NCI-H1436 treated with DMSO at 0.1 percent for 48 hours (cell line): ENCODE results near the gene NKD1.

ENCODE experiments used
- DNase-seq: peaks from one replicate; lab custom pipeline; 2025; lab: John Stamatoyannopoulos, UW

The NKD1 gene

DNA sequence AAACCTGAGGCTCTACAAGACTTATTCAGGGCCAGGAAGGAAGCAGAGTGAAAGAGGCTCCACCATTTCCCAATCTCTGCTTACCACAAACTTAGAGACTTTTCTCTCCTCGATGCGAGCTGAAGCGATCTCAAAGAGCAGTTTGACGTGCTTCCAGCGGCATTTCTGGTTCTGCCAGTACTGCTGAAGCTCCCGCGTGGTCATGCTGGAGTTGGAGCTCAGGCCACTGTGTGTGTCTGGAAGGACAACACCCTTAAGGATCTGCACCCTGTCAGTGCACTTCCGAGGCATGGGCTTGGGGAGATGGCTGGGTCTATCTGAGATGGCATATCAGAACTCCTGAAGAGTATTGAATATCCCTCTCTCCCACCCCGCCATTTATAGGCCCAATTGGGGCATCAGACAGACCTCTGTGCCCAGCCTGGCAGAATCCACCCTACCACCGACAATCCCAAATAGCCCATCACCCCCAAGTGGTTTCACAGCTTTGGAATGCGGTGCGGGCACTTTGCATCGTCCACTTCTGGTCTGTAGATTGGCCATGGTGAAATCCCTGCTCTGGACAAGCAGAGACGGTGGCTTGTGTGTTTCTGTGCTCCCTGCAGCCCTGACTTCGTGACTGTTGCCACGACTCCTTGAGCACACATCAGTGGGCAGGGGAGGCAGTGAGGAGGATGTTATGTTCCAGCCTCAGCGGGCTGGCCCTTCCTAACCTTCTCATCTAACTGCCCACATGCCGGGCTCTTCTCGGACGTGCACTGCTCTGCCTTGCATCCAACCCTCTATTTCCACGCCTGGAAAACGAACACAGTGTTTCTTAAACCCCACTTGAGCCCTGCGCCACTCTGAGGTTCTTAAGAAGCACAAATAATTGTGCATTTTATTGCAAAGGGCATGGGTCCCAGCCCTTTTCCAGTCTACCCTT is 127.8 kb downstream of the NKD1 start:
- DNase-seq: no peak

DNA sequence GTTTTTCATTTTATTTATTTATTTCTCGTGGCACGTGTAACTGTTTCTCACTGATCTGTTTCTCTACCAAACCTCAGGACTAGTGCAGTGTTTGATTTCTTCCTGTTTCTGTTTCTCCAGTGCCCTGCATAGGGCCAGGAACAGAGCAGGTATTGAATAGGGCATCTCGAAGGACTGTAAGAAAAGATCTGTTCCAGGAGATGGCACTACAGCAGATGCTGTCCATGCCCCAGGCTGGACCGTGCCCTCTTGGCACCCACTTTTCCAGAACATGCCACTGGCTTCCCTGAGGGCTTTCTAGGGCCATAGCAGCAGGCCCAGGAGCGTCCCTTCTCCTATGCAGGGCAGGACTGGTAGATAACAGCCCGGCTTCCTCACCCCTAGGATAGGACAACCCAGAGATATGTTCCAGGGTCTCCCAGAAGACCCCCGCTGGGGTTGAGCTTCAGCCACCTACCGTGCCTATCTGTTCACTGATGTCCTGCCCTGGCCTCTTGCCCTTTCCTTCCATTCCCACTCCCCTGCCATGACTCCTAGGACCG is 128.6 kb downstream of the NKD1 start:
- DNase-seq: no peak

DNA sequence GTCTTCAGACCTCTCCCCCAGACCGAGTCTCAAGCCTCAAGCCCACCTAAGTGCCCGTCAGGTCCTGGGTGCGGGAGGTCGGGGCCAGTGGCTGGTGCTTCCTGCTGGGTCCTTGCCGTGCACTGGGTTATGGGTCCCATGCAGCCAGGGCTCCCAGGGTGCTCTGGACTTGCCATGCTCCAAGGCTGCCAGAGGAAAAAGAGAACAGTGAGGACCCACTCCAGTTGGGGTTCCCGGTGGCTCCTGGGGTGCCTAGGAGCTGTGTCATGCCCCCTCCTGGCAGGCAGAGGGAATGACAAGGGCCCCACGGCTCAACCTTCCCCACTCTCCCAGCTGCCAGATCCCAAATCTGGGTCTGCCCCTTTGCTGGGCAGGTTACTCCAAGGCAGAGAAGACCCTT is 129.2 kb downstream of the NKD1 start:
- no peak for DNase-seq

DNA sequence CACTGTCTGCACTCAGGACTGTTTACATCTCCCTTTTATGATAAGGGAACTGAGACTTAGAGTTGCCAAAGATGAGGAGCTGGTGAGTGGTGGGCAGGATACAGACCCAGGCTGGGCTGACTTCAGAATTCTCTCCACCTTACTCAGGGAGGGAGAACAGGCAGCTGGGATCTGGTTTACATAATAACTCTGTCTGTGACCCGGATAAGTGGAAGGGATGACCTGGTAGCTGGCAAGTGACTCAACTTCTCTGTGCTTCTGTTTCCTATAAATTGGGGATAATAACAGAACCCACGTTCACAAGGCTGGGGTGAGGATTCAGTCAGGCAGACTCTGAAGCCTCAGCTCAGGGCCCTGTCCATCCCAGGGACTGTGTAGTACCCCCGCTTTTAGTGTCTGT is 130.3 kb downstream of the NKD1 start:
- DNase-seq: no peak

DNA sequence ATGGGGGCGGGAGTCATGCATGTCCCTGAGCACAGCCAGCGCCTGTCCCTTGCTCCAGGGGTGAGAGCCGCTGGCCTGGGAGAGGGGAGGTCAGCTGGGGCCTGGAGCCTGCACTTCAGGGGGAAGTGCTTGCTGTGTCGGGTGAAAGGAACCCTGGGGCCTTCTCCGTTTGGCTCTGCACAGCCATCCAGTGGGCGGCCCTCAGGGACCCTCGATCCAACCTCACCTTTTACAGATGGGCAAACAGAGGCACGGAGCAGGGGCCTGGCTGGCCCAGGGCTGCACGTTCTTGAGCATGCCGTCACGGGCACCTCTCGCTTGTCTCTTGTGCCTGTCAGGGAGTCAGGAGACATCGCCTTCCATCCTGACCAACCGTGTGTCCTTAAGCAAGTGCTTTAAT is 131.1 kb downstream of the NKD1 start:
- DNase-seq: no peak

DNA sequence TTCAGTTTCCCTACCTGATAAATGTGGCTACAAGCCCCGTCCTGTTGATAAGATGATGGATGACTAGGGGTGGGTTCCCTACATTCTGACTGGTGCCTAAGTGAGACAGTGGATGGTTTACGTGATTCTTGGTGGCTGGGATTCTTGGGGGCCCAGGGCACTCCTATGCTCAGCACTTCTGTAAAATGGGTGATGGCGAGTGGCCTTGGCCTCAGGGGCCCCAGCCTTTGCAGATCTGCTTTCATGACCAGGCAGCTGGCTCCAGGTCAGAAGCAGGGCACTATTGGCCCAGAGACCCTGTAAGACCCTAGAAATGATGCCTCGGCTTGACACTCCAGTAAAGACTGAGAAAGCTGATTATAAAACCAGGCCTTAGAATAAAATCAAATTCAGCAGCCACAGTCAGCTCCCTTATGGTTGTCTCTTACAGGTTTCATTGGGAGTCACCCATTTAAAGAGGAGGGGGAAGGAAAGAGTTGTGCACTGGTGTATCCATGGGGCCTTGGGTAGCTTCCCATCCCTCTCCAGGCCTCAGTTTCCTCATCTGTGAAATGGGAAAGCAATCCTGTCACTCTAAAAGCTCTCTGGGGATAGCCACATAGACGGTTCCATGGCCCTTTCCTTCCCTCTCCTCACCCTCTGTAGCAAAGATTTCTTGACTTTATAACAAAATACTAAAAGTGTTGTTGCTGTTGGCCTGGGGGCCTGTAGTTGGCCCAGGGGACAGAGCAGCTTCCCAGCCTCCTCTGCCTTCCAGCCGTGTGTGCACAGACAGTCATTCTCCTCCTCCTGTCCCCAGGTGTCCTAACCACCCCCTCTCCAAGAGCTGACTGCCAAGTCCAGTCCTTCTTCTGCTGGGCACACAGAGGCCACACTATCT is 131.7 kb downstream of the NKD1 start:
- DNase-seq: no peak

DNA sequence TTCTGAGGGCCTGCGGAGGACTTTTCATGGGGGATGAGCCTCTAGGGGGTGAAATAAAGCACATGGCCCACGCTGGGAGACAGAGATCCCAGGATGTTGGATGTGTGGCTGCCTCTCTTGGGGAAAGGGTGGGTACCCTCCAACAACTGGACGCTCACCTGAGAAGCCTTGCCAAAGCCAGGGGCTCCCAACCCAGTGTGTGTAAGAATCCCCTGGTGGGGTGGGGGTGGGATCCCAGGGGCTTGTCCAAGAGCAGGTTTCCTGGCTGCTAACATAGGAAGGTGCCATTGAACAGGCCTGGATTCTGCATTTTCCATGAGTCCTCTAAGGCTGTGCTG is 132.3 kb downstream of the NKD1 start:
- DNase-seq: no peak

DNA sequence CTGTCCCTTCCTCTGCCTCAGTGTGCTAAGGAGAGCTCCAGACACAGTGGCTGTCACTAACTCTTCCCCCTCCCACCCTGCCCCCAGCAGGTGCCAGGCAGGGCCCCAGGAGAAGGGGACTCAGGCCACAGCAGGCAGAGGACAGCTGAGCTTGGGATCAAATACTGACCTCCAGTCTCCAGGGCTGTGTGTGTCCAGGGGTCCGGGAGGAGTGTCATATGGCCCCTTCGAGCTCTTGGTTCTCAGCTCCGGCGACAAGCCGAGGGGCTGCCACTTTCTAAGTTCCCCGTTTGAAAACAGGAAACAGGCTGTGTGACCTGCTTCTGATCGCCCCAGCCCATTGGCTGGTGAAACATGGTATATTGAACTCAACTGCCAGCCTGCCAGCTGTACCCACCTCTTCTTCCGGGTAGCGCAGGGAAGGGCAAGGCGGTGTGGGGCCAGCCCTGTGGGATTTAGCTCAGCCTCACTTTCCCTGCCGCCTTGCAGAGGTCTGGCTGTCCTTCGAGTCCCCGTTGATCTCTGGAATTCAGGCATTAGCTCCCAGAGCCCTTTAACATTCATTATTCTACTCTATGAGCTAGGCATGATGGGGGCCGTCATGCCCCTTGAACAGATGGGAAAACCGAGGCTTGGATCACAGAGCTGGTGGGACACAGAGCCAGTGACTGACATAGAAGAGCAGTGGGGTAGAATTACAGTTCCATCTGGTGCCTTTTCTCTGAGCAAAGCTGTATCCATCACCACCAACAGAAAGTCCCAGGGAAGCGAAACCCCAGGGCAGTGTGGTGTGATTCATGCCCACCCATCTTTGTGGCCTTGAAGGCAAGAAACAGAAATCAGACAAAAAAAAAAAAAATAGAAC is 133.1 kb downstream of the NKD1 start, which contains the start of gene SNX20:
SNX20 (minus strand) TSS at position 292 of the 865 bp plus-strand sequence. CDS start 3,786 bp downstream, outside the sequence.
- no peak for DNase-seq

DNA sequence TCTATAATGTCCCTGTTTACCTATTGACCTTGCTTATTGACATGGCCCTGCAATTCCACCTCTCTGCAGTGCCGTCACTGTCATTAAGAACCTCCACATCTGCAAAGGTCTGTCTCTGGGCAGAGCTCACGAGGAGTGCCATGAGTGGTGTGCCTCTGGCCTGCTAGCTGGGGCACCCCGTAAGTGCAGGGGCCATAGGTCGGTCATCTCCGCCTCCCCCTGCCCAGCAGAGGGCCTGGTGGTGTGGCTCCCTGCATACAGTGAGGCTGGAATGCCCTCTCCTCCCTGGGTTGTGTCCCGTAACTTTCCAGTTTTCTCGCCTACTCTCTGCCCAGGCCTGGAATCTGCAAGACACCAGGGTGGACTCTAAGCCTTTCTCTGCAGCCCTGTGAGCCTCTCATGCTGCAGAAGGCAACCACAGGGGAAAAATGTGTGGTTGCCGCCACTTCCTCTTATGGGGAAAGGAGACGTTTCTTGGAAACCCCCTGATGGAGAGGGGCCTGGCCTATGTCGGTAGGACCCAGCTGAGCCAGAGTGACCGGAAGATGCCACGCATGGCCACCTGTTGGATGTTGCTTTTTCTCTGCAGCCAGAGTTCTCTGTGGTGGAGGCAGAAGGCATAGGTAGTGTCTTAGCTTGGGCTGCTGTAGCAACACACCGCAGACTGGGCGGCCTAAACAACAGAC is 135.6 kb downstream of the NKD1 start:
- DNase-seq: no peak

DNA sequence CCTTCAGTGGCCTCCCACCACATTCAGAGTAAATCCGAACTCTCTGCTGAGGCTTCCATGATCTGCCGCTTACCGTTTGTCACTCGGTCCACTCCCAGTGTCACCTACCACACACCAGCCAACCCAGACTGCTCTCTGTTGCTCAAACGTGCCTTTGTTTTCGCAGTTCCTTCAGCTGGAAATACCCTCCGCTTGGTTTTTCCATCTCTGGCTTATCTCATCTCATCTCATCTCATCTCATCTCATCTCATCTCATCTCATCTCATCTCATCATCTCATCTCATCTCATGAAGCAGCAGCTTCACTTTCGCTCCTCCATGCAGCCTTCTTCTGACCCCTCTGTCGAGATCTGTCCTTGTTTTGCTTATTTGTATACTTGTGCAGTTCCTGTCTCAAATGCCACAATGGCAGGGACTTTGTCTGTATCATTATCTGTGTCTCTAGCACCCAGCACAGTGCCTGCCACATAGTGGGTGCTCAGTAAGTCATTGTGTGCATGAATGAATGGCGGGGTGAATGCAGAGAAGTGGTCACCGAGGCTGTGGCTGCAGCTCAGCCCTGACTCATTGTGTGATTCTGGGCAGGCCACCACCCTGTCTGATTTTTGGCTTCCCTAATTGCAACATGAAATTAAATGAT is 136.7 kb downstream of the NKD1 start:
- DNase-seq: no peak

DNA sequence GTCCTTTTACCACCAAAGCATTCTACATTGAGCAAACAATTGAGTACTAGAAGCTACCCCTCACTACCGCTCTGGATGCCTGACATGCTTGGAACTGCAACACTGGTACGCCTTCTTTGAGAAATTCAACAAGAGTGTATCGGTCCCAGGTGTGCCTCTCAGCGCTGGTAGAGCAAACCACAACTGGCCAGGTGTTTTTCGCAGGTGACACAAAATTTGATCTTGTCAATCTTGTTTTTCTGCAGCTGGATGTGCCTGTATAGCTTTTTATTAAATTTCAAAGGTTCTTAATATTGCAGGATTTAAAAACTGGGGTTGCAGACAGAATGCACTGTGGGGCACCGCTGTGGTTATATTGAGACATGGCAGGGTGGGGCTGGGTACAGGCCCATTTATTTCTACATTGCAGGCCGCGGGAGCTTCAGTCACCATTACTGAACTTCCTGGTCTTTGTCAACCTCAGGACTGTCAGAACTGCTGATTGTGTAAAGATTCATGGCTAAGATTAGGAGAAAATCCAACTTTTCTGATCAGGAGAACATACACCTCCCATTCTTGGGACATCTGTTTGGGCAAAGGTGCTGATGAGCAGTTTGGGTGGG is 137.4 kb downstream of the NKD1 start:
- DNase-seq: no peak

DNA sequence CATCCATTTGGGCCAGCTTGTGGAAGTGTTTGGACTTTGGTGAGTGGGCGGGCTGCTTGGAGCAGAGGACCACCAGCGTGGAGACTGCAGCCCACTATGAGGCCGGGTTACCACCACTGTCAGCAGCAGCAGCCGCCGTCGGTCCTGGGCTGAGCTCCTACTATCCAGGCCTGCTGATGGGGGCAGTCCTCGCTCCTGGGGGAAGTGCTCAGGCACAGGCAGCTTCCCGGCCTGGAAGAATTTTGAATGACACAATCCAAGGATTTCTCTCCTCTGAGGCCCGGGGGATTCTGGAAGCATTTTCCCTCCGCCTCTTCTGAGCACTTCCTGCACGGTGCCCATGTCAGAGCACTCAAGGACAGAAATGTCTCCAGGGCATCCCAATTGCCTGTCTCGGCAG is 139.9 kb downstream of the NKD1 start:
- no peak for DNase-seq

DNA sequence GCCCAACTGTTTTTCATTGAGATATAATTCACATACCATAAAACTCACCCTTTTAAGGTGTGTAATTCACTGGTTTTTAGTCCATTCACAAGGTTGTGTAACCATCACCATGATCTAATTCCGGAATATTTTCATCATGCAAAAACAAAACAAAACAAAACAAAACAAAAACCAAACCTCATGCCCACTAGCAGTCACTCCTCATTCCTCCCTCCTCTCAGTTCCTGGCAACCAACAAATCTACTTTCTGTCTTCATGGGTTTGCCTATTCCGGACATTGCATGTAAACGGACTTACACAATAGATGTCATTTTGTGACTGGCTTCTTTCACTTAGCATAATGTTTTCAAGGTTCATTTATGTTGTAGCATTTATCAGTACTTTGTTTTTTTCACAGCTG is 140.7 kb downstream of the NKD1 start:
- DNase-seq: no peak

DNA sequence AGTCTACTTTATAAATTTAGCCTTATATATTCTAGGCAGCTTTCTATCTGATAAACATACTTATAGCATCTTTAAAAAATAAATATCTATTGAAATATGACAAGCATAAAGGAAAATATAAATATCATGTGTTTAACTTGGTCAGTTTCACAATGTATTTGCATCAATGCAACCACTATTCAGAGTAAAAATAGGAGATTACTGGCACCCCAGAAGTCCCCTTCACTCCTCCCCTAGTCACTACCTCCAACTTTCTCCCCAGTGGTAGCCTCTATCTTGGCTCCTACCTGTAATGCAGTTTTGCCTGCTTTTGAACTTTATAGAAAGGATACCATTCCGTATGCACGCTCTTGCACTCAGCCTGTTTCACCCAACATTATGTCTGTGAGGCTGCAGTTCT is 142.0 kb downstream of the NKD1 start:
- no peak for DNase-seq

DNA sequence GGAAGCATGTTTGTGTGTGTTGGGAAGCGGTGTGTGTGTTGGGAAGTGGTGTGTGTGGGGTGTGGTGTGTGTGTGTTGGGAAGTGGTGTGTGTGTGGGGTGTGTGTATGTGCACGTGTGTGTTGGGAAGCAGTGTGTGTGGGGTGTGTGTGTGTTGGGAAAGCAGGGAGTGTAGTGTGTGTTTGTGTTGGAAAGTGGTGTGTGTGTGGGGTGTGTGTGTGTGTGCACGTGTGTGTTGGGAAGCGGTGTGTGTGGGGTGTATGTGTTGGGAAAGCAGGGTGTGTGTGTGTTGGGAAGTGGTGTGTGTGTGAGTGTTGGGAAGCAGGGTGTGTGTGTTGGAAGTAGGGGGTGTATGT is 144.4 kb downstream of the NKD1 start:
- DNase-seq: no peak

DNA sequence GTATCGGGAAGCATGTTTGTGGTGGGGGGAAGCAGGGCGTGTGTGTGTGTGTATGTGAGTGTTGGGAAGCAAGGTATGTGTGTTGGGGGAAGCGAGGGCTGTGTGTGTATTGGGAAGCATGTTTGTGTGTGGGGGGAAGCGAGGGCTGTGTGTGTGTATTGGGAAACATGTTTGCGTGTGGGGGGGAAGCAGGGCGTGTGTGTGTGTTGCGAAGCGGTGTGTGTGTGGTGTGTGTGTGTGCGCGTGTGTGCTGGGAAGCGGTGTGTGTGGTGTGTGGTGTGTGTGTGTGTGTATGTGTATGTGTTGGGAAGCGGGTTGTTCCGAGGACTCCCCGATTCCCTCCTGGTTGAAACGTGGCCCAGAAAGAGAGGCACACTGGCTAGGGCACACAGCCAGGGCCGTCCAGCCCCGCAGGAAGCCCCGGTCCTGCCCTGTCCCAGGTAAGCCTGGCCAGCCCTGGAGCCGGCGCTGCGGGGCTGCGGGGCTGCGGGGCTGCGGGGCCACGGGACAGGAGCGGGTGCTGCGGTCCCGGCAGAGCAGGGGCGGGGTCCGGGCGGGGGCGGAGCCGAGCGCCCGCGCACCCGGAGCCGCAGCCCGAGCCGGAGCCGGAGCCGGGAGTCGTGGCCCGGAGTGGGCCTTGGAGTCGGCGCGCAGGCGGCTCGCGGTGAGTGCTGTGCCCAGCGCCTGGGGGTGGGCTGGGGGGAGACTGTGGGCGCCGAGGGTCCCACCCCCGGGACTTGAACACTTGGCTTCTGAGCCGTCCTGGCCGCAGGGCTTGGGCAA is 145.0 kb downstream of the NKD1 start, which contains the start of gene NOD2:
NOD2 (plus strand) TSS at position 608 of the 783 bp plus-strand sequence. CDS start 5,890 bp downstream, outside the sequence.
- no peak for DNase-seq

DNA sequence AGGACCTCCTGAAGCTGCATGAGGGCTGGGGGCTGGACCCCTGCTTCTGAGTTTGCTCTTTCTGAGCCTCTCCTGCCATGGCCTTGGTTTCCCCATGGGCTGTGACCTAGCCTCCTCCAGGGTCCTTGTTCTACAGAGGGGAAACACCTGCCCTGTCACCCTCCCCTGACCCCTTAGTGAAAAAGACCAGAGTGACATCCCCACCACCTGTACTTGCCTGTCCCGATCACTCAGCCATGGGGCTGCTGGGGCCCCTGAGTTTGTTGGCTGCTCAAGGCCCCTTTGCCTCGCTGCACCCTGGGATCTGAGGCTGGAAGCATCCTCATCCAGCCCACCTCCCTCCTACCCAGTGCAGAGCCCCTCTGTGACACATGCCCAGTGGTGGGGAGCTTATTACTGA is 146.0 kb downstream of the NKD1 start:
- DNase-seq: no peak

DNA sequence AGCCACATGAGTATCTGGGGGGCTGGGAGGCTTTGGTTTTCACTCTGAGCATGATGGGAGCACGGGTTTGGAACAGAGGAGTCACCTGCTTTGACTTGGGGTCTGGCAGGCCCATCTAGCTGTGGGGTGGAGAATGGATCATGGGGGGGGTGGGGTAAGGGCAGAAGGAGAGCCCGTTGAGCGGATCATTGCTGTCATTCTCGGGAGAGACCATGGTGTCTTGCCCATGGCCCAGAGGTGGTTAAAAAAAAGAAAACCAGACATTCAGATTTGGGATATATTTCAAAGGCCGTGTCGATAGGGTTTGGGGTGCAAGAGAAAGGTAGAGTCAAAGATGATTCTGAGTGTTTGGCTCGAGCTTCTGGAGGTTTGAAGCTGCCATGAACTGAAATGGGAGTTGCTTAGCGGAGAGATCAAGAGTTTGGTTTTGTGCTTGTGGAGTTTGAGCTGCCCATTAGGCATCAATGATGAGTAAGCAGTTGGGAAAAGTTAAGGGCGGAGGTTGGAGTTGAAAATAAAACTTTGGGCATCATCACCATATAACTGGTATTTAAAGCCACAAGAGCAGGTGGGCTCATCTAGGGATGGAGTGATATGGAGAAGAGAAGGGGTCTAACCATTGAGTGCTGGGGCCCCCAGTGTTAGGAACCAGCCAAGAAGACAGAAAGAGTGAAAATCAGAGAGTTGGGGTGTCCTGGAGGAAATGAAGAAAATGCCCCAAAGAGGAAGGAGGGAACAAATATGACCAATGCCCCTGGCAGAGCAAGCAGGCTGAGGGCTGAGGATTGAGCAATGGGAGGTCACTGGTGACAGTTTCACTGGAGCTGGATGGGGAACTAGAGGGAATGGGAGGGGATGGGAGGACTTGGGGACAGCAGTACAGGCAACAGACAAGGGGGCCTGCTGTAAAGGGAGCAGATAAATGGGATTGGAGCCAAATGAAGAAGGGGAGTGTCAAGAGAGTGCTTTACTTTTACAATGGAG is 147.1 kb downstream of the NKD1 start:
- no peak for DNase-seq
